ENCODE results near the gene RPF1. TPM values are rescaled to one million over a fixed set of nuclear protein-coding genes. Genes with fewer than 3 reads are reported as not detected.

The RPF1 gene
- total and polyA plus RNA-seq, 7 experiments from 2014 or later: 35.5 to 62.7 (median 44.3) TPM

DNA sequence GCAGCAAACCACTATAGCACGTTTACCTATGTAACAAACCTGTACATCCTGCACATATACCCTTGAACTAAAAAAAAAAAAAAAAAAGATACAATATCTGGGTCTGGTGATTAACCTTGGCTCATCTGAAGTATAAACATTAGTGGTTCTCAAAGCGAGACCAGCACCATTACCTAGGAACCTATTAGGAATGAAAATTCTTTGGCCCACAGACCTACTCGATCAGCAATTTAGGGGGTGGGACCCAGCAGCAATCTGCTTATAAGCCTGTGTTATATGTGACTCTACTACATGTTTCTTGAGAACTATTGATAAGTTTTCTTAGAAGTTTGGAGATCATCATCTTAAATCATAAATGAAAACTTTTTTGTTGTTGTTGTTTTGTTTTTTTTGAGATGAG, 17.4 kb downstream of the RPF1 start:
- peaks cover 6 to 43% (median 25%) of the 10 kb centered on the region in 5 donors for H3K36me3 Mint-ChIP-seq
- intact Hi-C loops (cut with micrococcal nuclease): no loop called here
- peaks cover 14 to 66% (median 21%) of the 10 kb centered on the region in 3 experiments for H3K36me3 ChIP-seq (ENCODE audit: control insufficient read depth in 2 of 3, insufficient read depth in 3 of 3, low read length in 3 of 3)
- no peaks in the 10 kb centered on the region for H3K27me3 ChIP-seq (ENCODE audit: control insufficient read depth in 2 of 2, insufficient read depth in 2 of 2, low read length in 2 of 2)
- no peak overlapping the region for H3K4me3 ChIP-seq (ENCODE audit: low read length)
- H3K9me3 Mint-ChIP-seq: no peaks in the 10 kb centered on the region
- H3K4me1 ChIP-seq (ENCODE audit: control insufficient read depth in 2 of 2, insufficient read depth in 2 of 2, low read length in 2 of 2): peaks cover 0 to 2% of the 10 kb centered on the region in 2 donors
- no peak overlapping the region for H3K27ac ChIP-seq (ENCODE audit: low read depth, low read length)
- ChIA-PET CTCF (interaction anchor here (1.0 kb wide), 1 partner anchor 257 kb away, joined by 3 read pairs; no protein-coding TSS in a partner anchor), POLR2A (no interaction called here)
- peaks cover 11 to 44% (median 33%) of the 10 kb centered on the region in 7 donors for H3K4me1 Mint-ChIP-seq
- ATAC-seq: no peak
- H3K9me3 ChIP-seq (ENCODE audit: control insufficient read depth in 2 of 3, low read length in 3 of 3): no peaks in the 10 kb centered on the region
- peak overlapping the region in 1 of 9 donors; percentile 62 for H3K27ac Mint-ChIP-seq
- no peaks in the 10 kb centered on the region for H3K27me3 Mint-ChIP-seq
- no peak for DNase-seq
- no peak overlapping the region for H3K4me3 Mint-ChIP-seq

DNA sequence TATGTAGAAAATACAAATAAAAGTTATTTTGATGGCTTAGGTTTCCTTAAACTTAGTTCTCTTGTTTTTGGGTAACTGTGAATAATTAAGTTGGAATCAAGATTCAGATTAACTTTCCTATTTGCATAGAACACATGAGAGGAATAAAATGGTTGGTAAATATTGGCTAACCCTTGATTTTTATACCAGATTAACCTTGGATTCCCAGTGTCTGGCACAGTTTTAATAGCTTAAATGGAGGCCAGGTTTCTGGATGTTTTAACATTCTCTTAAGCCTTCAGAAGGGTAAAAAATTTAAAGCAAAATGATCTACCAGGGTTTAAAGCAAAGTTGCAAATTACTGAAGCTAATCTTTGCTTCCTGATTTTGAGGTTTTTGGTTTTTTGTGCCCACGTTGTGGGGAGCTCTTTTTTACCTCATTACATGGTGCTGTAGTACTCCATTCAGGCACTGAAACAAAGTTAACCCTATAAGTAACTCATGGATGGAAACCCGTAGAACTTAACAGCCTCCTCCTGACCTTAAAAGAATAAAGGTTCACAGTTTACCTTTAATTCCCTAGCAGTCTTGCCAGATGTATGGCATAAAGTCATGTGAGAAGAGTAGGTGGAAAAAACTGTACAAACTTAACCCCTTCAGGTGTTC, 18.7 kb downstream of the RPF1 start:
- ChIA-PET POLR2A (interaction anchor here (1.0 to 1.5 kb wide), 2 partner anchors 18 to 76 kb away, joined by 4 to 5 read pairs; partner anchors contain the start of gene CTBS), CTCF (interaction anchor here (1.0 kb wide), 1 partner anchor 55 kb away, joined by 3 read pairs; no protein-coding TSS in a partner anchor)
- Histone ChIP-seq H3K27ac (ENCODE audit: low read depth, low read length) (peak overlapping the region; percentile 38), H3K36me3 (ENCODE audit: control insufficient read depth in 2 of 3, insufficient read depth in 3 of 3, low read length in 3 of 3) (peaks cover 8 to 54% (median 21%) of the 10 kb centered on the region in 3 experiments), H3K4me3 (ENCODE audit: low read length) (no peak overlapping the region), H3K9me3 (ENCODE audit: control insufficient read depth in 2 of 3, low read length in 3 of 3) (no peaks in the 10 kb centered on the region), H3K4me1 (ENCODE audit: control insufficient read depth in 2 of 2, insufficient read depth in 2 of 2, low read length in 2 of 2) (peaks cover 0 to 4% of the 10 kb centered on the region in 2 donors), H3K27me3 (ENCODE audit: control insufficient read depth in 2 of 2, insufficient read depth in 2 of 2, low read length in 2 of 2) (no peaks in the 10 kb centered on the region)
- H3K27ac Mint-ChIP-seq: peak overlapping the region in 4 of 9 donors; percentile 24 to 72 (median 46)
- H3K4me1 Mint-ChIP-seq: peaks cover 15 to 56% (median 42%) of the 10 kb centered on the region in 7 donors
- H3K4me3 Mint-ChIP-seq: peak overlapping the region in 1 of 10 donors; percentile 6
- DNase-seq: peak in 1 of 9 donors; percentile 15
- ATAC-seq: peak; percentile 51
- peaks cover 6 to 46% (median 25%) of the 10 kb centered on the region in 5 donors for H3K36me3 Mint-ChIP-seq
- no peaks in the 10 kb centered on the region for H3K9me3 Mint-ChIP-seq
- intact Hi-C loops (cut with micrococcal nuclease): no loop called here
- no peaks in the 10 kb centered on the region for H3K27me3 Mint-ChIP-seq

DNA sequence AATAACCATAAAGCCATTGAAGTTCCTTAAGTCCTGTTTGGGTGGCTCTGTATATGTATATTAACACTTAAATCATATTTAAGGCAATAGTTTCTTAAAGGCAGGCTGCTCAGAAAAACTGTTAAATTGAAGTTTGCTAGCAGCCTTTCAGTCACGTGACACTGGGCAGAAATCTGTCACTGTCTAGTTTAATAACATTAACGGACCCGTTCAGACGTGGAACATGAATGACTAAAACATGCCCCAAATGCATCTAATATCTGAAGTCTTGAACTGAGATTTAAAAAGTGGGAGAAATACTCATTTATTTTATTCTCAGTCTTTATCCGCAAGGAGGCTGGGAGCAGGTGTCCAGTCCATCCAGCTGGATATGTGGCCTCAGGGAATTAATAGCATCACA, 23.9 kb downstream of the RPF1 start:
- CTCF ChIA-PET: interaction anchor here (0.5 kb wide), 1 partner anchor 21 kb away, joined by 5 read pairs; no protein-coding TSS in a partner anchor
- Mint-ChIP-seq H3K9me3 (peaks cover 0 to 4% (median 0%) of the 10 kb centered on the region in 11 donors), H3K36me3 (peaks cover 0 to 17% (median 12%) of the 10 kb centered on the region in 5 donors), H3K4me1 (peaks cover 26 to 71% (median 63%) of the 10 kb centered on the region in 7 donors), H3K27me3 (peaks cover 0 to 2% (median 0%) of the 10 kb centered on the region in 5 donors), H3K27ac (peak overlapping the region in 6 of 9 donors; percentile 17 to 99 (median 96)), H3K4me3 (peak overlapping the region in 4 of 10 donors; percentile 6 to 100 (median 58))
- Histone ChIP-seq H3K4me3 (ENCODE audit: low read length) (no peak overlapping the region), H3K9me3 (ENCODE audit: control insufficient read depth in 2 of 3, low read length in 3 of 3) (no peaks in the 10 kb centered on the region), H3K36me3 (ENCODE audit: control insufficient read depth in 2 of 3, insufficient read depth in 3 of 3, low read length in 3 of 3) (peaks cover 2 to 9% (median 6%) of the 10 kb centered on the region in 3 experiments), H3K27me3 (ENCODE audit: control insufficient read depth in 2 of 2, insufficient read depth in 2 of 2, low read length in 2 of 2) (no peaks in the 10 kb centered on the region), H3K27ac (ENCODE audit: low read depth, low read length) (no peak overlapping the region), H3K4me1 (ENCODE audit: control insufficient read depth in 2 of 2, insufficient read depth in 2 of 2, low read length in 2 of 2) (peaks cover 15 to 27% of the 10 kb centered on the region in 2 donors)
- intact Hi-C loops (cut with micrococcal nuclease): loop anchor here in 1 of 2 donors (10.0 kb wide), 2 partner anchors 542 to 772 kb away; partner anchors contain the start of genes BCL10 and MCOLN3
- DNase-seq: no peak
- ATAC-seq: no peak
- POLR2A ChIA-PET: interaction anchor here (0.7 to 5.6 kb wide), 3 partner anchors 23 to 71 kb away, joined by 3 to 60 read pairs (median 8); partner anchors contain the start of genes CTBS and RPF1

DNA sequence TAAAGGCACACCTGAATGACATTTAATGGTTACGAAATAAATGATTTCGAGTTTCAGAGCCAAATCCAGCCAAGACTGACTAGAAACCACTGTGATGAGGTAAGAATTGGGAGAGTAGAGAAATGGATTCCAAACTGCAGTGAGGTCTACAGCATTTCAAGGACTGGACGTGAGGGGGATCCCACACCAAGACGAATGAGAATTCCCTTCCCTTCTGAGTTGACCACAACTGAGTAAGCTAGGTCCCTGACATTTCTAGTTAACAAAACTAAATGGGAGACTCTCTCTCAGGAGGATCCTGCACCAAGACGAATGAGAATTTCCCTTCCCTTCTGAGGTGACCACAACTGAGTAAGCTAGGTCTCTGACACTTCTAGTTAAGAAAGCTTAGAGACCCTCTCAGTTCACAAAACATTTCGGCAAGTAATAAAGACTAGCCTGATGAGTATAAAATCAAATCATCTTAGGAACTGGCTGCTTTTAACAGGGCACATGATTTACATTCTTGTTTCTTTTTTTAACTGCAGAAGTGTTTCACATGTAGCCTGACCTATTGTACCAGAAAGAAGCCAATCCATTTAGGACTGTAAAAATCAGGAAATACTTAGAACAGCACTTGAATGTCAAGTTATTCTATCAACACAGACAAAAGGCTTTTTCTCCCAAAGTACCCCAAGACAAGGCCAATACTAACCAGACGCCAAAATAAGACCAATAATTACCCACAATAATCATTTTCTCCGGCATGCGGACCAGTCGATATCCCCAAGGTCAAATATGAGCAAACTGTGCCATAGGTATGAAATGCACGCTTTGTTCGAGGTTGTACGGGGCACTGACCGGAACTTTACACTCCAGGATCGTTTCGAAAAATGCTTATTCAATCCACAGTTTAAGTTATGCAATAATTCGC, 25.8 kb downstream of the RPF1 start:
- H3K27me3 Mint-ChIP-seq: peaks cover 0 to 2% (median 0%) of the 10 kb centered on the region in 5 donors
- peak overlapping the region; percentile 94 to 100 (median 98) for H3K4me3 Mint-ChIP-seq
- H3K36me3 ChIP-seq (ENCODE audit: control insufficient read depth in 2 of 3, insufficient read depth in 3 of 3, low read length in 3 of 3): no peaks in the 10 kb centered on the region
- POLR2A ChIA-PET: interaction anchor here (0.6 to 5.6 kb wide), 9 partner anchors 24 to 361 kb away, joined by 3 to 60 read pairs (median 6); partner anchors contain the start of genes CTBS, PRKACB and RPF1
- H3K4me1 ChIP-seq (ENCODE audit: control insufficient read depth in 2 of 2, insufficient read depth in 2 of 2, low read length in 2 of 2): peaks cover 15 to 27% of the 10 kb centered on the region in 2 donors
- no peaks in the 10 kb centered on the region for H3K27me3 ChIP-seq (ENCODE audit: control insufficient read depth in 2 of 2, insufficient read depth in 2 of 2, low read length in 2 of 2)
- CTCF ChIA-PET: interaction anchor here (0.7 to 1.1 kb wide), 3 partner anchors 24 to 576 kb away, joined by 3 to 4 read pairs (median 3); no protein-coding TSS in a partner anchor
- ATAC-seq: no peak
- H3K4me1 Mint-ChIP-seq: peaks cover 24 to 67% (median 61%) of the 10 kb centered on the region in 7 donors
- intact Hi-C loops (cut with micrococcal nuclease): loop anchor here (2.0 to 10.0 kb wide), 7 partner anchors 18 to 770 kb away; partner anchors contain the start of genes BCL10 (in 1 of the 2), MCOLN3 (in 1 of the 2) and SYDE2 (in 1 of the 2)
- peaks cover 3 to 26% (median 7%) of the 10 kb centered on the region in 5 donors for H3K36me3 Mint-ChIP-seq
- no peaks in the 10 kb centered on the region for H3K9me3 ChIP-seq (ENCODE audit: control insufficient read depth in 2 of 3, low read length in 3 of 3)
- peak overlapping the region; percentile 92 to 99 (median 96) for H3K27ac Mint-ChIP-seq
- H3K27ac ChIP-seq (ENCODE audit: low read depth, low read length): peak overlapping the region; percentile 76
- H3K4me3 ChIP-seq (ENCODE audit: low read length): peak overlapping the region; percentile 94
- peaks cover 0 to 12% (median 0%) of the 10 kb centered on the region in 11 donors for H3K9me3 Mint-ChIP-seq
- DNase-seq: no peak

DNA sequence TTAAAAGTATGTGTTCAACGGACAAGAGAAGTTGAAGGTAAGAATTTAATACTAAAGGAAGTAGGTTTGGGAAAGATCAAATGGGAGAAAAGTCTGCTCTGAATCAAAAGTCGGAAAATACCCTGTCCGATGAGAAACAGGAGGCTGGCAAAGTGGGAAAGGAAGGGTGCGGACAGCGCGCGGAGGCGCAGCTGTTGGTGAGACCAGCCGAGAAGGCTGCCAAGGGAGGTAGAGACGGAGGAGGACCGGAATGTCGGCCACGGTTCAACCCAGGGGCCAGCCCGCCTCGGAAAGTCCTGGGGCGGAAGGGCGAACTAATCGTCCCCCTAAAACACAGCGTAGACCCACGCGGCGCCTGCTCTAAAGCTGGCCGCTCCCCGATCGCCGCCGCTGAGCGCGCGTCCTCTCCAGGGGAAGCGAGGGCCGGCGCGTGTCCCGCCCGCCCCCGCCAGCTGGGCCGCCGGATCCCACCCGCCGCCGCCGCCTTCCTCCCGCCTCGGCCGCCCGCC, 26.5 kb downstream of the RPF1 start:
- peaks cover 3 to 29% (median 10%) of the 10 kb centered on the region in 5 donors for H3K36me3 Mint-ChIP-seq
- ChIA-PET CTCF (interaction anchor here (0.6 to 1.1 kb wide), 8 partner anchors 25 to 1393 kb away, joined by 3 to 4 read pairs (median 4); partner anchors contain the start of genes CTBS and PRKACB), POLR2A (interaction anchor here (0.9 to 5.6 kb wide), 9 partner anchors 12 to 439 kb away, joined by 4 to 60 read pairs (median 6); partner anchors contain the start of genes CTBS, PRKACB and RPF1)
- peak; percentile 33 for ATAC-seq
- no peaks in the 10 kb centered on the region for H3K36me3 ChIP-seq (ENCODE audit: control insufficient read depth in 2 of 3, insufficient read depth in 3 of 3, low read length in 3 of 3)
- peak in 2 of 9 donors; percentile 30 to 33 for DNase-seq
- peaks cover 24 to 60% (median 55%) of the 10 kb centered on the region in 7 donors for H3K4me1 Mint-ChIP-seq
- no peaks in the 10 kb centered on the region for H3K27me3 ChIP-seq (ENCODE audit: control insufficient read depth in 2 of 2, insufficient read depth in 2 of 2, low read length in 2 of 2)
- H3K27ac ChIP-seq (ENCODE audit: low read depth, low read length): peak overlapping the region; percentile 76
- peaks cover 15 to 27% of the 10 kb centered on the region in 2 donors for H3K4me1 ChIP-seq (ENCODE audit: control insufficient read depth in 2 of 2, insufficient read depth in 2 of 2, low read length in 2 of 2)
- intact Hi-C loops (cut with micrococcal nuclease): loop anchor here (1.0 to 10.0 kb wide), 23 partner anchors 15 to 771 kb away; partner anchors contain the start of genes BCL10 (in 2 of the 2), CTBS (in 2 of the 2), PRKACB (in 2 of the 2) and RPF1 (in 2 of the 2)
- H3K9me3 ChIP-seq (ENCODE audit: control insufficient read depth in 2 of 3, low read length in 3 of 3): no peaks in the 10 kb centered on the region
- peaks cover 0 to 2% (median 0%) of the 10 kb centered on the region in 5 donors for H3K27me3 Mint-ChIP-seq
- H3K27ac Mint-ChIP-seq: peak overlapping the region; percentile 93 to 99 (median 96)
- H3K4me3 Mint-ChIP-seq: peak overlapping the region; percentile 94 to 100 (median 98)
- H3K4me3 ChIP-seq (ENCODE audit: low read length): peak overlapping the region; percentile 94
- H3K9me3 Mint-ChIP-seq: peaks cover 0 to 16% (median 0%) of the 10 kb centered on the region in 11 donors
